IMR-90 (cell line): ENCODE data around the gene APPL2. TPM values are rescaled to one million over a fixed set of nuclear protein-coding genes. Genes with fewer than 3 reads are reported as not detected.

Source experiments
- ATAC-seq: fragments of 200-7000 bp; cut with Tn5 transposase; 2 replicates; pipeline ENCODE4 v1.9.1; 2020; ENCODE audit warnings: low read depth, mild to moderate bottlenecking, moderate library complexity
- BruUV-seq: library from RNA; stranded (reverse); fragments of 400-500 nt; replicated peaks from 2 replicates; lab custom pipeline; 2021; lab: Mats Ljungman, UMichigan
- CTCF ChIA-PET: fragments of 300-600 bp; formaldehyde crosslinking; extraction: SDS; loops from one replicate; lab custom pipeline; 2021; ENCODE audit warnings: antibody characterized with exemption; lab: Yijun Ruan, JAX
- POLR2A ChIA-PET: fragments of 300-600 bp; sonication (Branson Sonifier 250); formaldehyde crosslinking; loops from one replicate; lab custom pipeline; 2022; ENCODE audit warnings: antibody characterized with exemption; ENCODE audit not compliant: unreplicated experiment; lab: Charles Lee
- DNase-seq: peaks from one replicate; pipeline ENCODE4 v3.0.0; 2013
- H2AFZ ChIP-seq: replicated peaks from 2 replicates; pipeline ENCODE3; 2013; ENCODE audit warnings: low read length, mild to moderate bottlenecking; ENCODE audit not compliant: poor library complexity
- H2AK5ac ChIP-seq: 2 replicates; pipeline ENCODE4 v1.6.1; 2013; ENCODE audit warnings: low read depth, low read length, inconsistent platforms
- H2AK9ac ChIP-seq: replicated peaks from 2 replicates; pipeline ENCODE3; 2013; ENCODE audit warnings: mild to moderate bottlenecking, low read depth, low read length, moderate library complexity; ENCODE audit not compliant: poor library complexity
- H2BK120ac ChIP-seq: 2 replicates; pipeline ENCODE4 v1.6.1; 2013; ENCODE audit warnings: low read depth, low read length, inconsistent platforms
- H2BK15ac ChIP-seq: 3 replicates; pipeline ENCODE4 v1.6.1; 2013; ENCODE audit warnings: low read depth, low read length, inconsistent platforms
- H2BK20ac ChIP-seq: 2 replicates; pipeline ENCODE4 v1.6.1; 2013; ENCODE audit warnings: low read depth, mild to moderate bottlenecking, inconsistent platforms, low read length, moderate library complexity
- H2BK5ac ChIP-seq: 2 replicates; pipeline ENCODE4 v1.6.1; 2013; ENCODE audit warnings: mild to moderate bottlenecking, low read depth, low read length, inconsistent platforms; ENCODE audit not compliant: poor library complexity, severe bottlenecking
- H3K14ac ChIP-seq: replicated peaks from 2 replicates; pipeline ENCODE4 v1.6.1; 2013; ENCODE audit warnings: low read depth, low read length, inconsistent platforms
- H3K18ac ChIP-seq: 2 replicates; pipeline ENCODE4 v1.6.1; 2013; ENCODE audit warnings: low read depth, low read length, control low read depth
- H3K23ac ChIP-seq: 2 replicates; pipeline ENCODE4 v1.6.1; 2013; ENCODE audit warnings: low read depth, low read length, inconsistent platforms
- H3K27ac ChIP-seq: 2 replicates; pipeline ENCODE4 v1.5.1; 2013; ENCODE audit warnings: mild to moderate bottlenecking, control low read depth, low read length; ENCODE audit not compliant: insufficient read depth
- H3K27me3 ChIP-seq: 2 replicates; pipeline ENCODE4 v1.6.1; 2013; ENCODE audit warnings: low read length; ENCODE audit not compliant: control insufficient read depth, insufficient read depth
- H3K36me3 ChIP-seq: 2 replicates; pipeline ENCODE4 v1.6.1; 2013; ENCODE audit warnings: low read length, mixed read lengths; ENCODE audit not compliant: control insufficient read depth, insufficient read depth
- H3K4ac ChIP-seq: 2 replicates; pipeline ENCODE4 v1.6.1; 2013; ENCODE audit warnings: low read depth, low read length, inconsistent platforms
- H3K4me1 ChIP-seq: 2 replicates; pipeline ENCODE4 v1.6.1; 2013; ENCODE audit warnings: low read length, mixed read lengths; ENCODE audit not compliant: control insufficient read depth, insufficient read depth
- H3K4me2 ChIP-seq: 2 replicates; pipeline ENCODE4 v1.6.1; 2013; ENCODE audit warnings: low read depth, mild to moderate bottlenecking, control low read depth, low read length, moderate library complexity
- H3K4me3 ChIP-seq: 2 replicates; pipeline ENCODE4 v1.5.1; 2013; ENCODE audit warnings: low read depth, mild to moderate bottlenecking, control low read depth, low read length, moderate library complexity; ENCODE audit not compliant: insufficient read depth
- H3K56ac ChIP-seq: 2 replicates; pipeline ENCODE4 v1.6.1; 2013; ENCODE audit warnings: low read length, inconsistent platforms; ENCODE audit not compliant: insufficient read depth; ENCODE audit errors: extremely low read depth
- H3K79me1 ChIP-seq, 2 experiments: 2 replicates each; pipeline ENCODE4 v1.6.1; 2013; ENCODE audit warnings: low read length in 2 of 2, inconsistent platforms in 1 of 2, low read depth in 1 of 2
- H3K9ac ChIP-seq: 2 replicates; pipeline ENCODE4 v1.6.1; 2013; ENCODE audit warnings: low read depth, low read length, control low read depth
- H3K9me1 ChIP-seq: 2 replicates; pipeline ENCODE4 v1.6.1; 2013; ENCODE audit warnings: low read length, inconsistent platforms; ENCODE audit not compliant: insufficient read depth
- H3K9me3 ChIP-seq: 2 replicates; pipeline ENCODE4 v1.6.1; 2013; ENCODE audit warnings: low read length; ENCODE audit not compliant: control insufficient read depth, insufficient read depth
- H4K20me1 ChIP-seq: 2 replicates; pipeline ENCODE4 v1.6.1; 2013; ENCODE audit warnings: low read length, inconsistent platforms; ENCODE audit not compliant: insufficient read depth
- H4K5ac ChIP-seq: 2 replicates; pipeline ENCODE4 v1.6.1; 2013; ENCODE audit warnings: mild to moderate bottlenecking, low read depth, low read length, control low read depth
- H4K8ac ChIP-seq, 2 experiments: 2 replicates each; pipeline ENCODE4 v1.6.1; 2013; ENCODE audit warnings: low read depth in 2 of 2, low read length in 2 of 2, control low read depth in 1 of 2, inconsistent platforms in 1 of 2
- H4K91ac ChIP-seq: 2 replicates; pipeline ENCODE4 v1.6.1; 2013; ENCODE audit warnings: low read depth, low read length, inconsistent platforms; ENCODE audit not compliant: insufficient read depth
- BHLHE40 ChIP-seq: fragments of 150-350 bp; IDR thresholded peaks from 2 replicates; pipeline ENCODE4 v1.6.1; 2016; ENCODE audit warnings: mild to moderate bottlenecking, low read depth, low read length
- CHD1 ChIP-seq: IDR thresholded peaks from 2 replicates; pipeline ENCODE4 v1.6.1; 2012; ENCODE audit warnings: low read depth, low read length, improper control_type of control experiment
- CTCF ChIP-seq: conservative IDR thresholded peaks from 2 replicates; pipeline ENCODE4 v1.5.1; 2012; ENCODE audit warnings: mild to moderate bottlenecking, low read depth, low read length, improper control_type of control experiment
- ELK1 ChIP-seq: fragments of 150-350 bp; IDR thresholded peaks from 2 replicates; pipeline ENCODE4 v1.6.1; 2016; ENCODE audit warnings: low read depth, mild to moderate bottlenecking, low read length, moderate library complexity, borderline replicate concordance
- MXI1 ChIP-seq: IDR thresholded peaks from 2 replicates; pipeline ENCODE4 v1.6.1; 2012; ENCODE audit warnings: low read depth, mild to moderate bottlenecking, low read length, moderate library complexity, borderline replicate concordance
- NFE2L2 ChIP-seq: fragments of 150-350 bp; IDR thresholded peaks from 2 replicates; pipeline ENCODE4 v1.6.1; 2016; ENCODE audit warnings: low read depth, mild to moderate bottlenecking, low read length
- POLR2A ChIP-seq: IDR thresholded peaks from 2 replicates; pipeline ENCODE4 v1.6.1; 2012; ENCODE audit warnings: mild to moderate bottlenecking, low read depth, low read length
- RAD21 ChIP-seq: IDR thresholded peaks from 2 replicates; pipeline ENCODE4 v1.6.1; 2012; ENCODE audit warnings: low read length, improper control_type of control experiment
- RFX5 ChIP-seq: IDR thresholded peaks from 2 replicates; pipeline ENCODE4 v1.8.0; 2012; ENCODE audit warnings: low read depth, mild to moderate bottlenecking, low read length, moderate library complexity
- USF2 ChIP-seq: fragments of 150-350 bp; IDR thresholded peaks from 2 replicates; pipeline ENCODE4 v1.6.1; 2017; ENCODE audit warnings: mild to moderate bottlenecking, antibody characterized with exemption, low read length, low read depth
- WGBS, 2 experiments: methylation state at CpG; one replicate each; pipeline versions ENCODE4 v1.1.5 to v1.1.7; 2013; ENCODE audit warnings: missing lambda C conversion rate in 2 of 2; ENCODE audit not compliant: insufficient read length in 1 of 2; ENCODE audit errors: extremely low coverage in 2 of 2; 5-methylcytosine and 5-hydroxymethylcytosine counted together
- dilution Hi-C: fragments of 300-500 bp; cut with HindIII; formaldehyde crosslinking; loops from one replicate; pipeline ENCODE4 v1.14.3; 2018; ENCODE audit warnings: low sequenced_read_pairs; ENCODE audit not compliant: unreplicated experiment
- in situ Hi-C: fragments of 300-500 bp; cut with MboI; formaldehyde crosslinking; loops from 3 replicates; pipeline ENCODE4 v1.14.3; 2019; ENCODE audit warnings: low sequenced_read_pairs, inconsistent platforms, mixed read lengths
- intact Hi-C: fragments of 100-400 bp; cut with micrococcal nuclease; formaldehyde crosslinking; loops from 2 replicates; pipeline ENCODE4 v1.10.0; 2022
- polyA plus RNA-seq, 3 experiments: library from polyadenylated mRNA; depleted of rRNA; stranded (reverse); fragments of >200 nt; gene quantifications; 2 replicates each; pipeline ENCODE4 v1.2.3, GENCODE V29; 2012; ENCODE audit warnings: low replicate concordance in 1 of 3
- total RNA-seq: library from RNA; depleted of rRNA; stranded (reverse); fragments of >200 nt; gene quantifications from 2 replicates; pipeline ENCODE4 v1.2.3, GENCODE V29; 2012

APPL2 gene
- total and polyA plus RNA-seq, 2 of the 4 experiments (the other 2 are of a cell fraction) = 42.3 to 65.8 TPM

GRCh38 chr12:105272814-105273416, 36.9 kb upstream of the APPL2 start:
- Histone ChIP-seq H2AFZ (no peak overlapping the region), H4K5ac (no peak overlapping the region), H3K14ac (no peak overlapping the region), H3K36me3 (no peaks in the 10 kb centered on the region), H2BK15ac (no peak overlapping the region), H4K91ac (no peak overlapping the region), H3K9me3 (no peaks in the 10 kb centered on the region), H3K4me3 (no peak overlapping the region), H3K18ac (no peak overlapping the region), H2BK20ac (no peak overlapping the region), H2BK120ac (no peak overlapping the region), H3K27me3 (no peaks in the 10 kb centered on the region), H3K4me2 (no peak overlapping the region), H3K56ac (no peak overlapping the region), H4K20me1 (no peaks in the 10 kb centered on the region), H3K9ac (no peak overlapping the region), H2AK5ac (no peak overlapping the region), H3K79me1 (no peaks in the 10 kb centered on the region), H4K8ac (no peak overlapping the region), H3K9me1 (0 out of 2 replicates have a peak, but pooled peaks cover 2% of the 10 kb centered on the region), H2BK5ac (no peak overlapping the region), H3K27ac (no peak overlapping the region), H3K23ac (no peak overlapping the region), H3K4ac (no peak overlapping the region), H3K4me1 (peaks cover 8% of the 10 kb centered on the region), H2AK9ac (no peak overlapping the region)
- CTCF ChIA-PET = interaction anchor here (1.0 kb wide), 1 partner anchor 47 kb away, joined by 3 read pairs; no protein-coding TSS in a partner anchor
- no CpG with 5 or more reads among the region's 4 CpGs for WGBS, 2 experiments
- BruUV-seq = no TSS peak
- no peak for ATAC-seq
- POLR2A ChIA-PET = no interaction called here
- intact Hi-C loops = no loop called here
- TF ChIP-seq POLR2A (no peak), CTCF (no peak), USF2 (no peak; the same call in 1 of the 2 replicates), RFX5 (no peak), NFE2L2 (no peak), MXI1 (no peak), ELK1 (no peak), BHLHE40 (no peak), RAD21 (no peak), CHD1 (no peak)
- DNase-seq = no peak
- in situ Hi-C loops = no loop called here
- dilution Hi-C loops = no loop called here
